ENCODE results near the gene CABCOCO1. TPM values are rescaled to one million over a fixed set of nuclear protein-coding genes. Genes with fewer than 3 reads are reported as not detected.

Gene CABCOCO1
- polyA plus RNA-seq, 1 donor (not counting 4 experiments of a cell fraction or from before 2014, with no cell fraction given) = 0.17 TPM

DNA sequence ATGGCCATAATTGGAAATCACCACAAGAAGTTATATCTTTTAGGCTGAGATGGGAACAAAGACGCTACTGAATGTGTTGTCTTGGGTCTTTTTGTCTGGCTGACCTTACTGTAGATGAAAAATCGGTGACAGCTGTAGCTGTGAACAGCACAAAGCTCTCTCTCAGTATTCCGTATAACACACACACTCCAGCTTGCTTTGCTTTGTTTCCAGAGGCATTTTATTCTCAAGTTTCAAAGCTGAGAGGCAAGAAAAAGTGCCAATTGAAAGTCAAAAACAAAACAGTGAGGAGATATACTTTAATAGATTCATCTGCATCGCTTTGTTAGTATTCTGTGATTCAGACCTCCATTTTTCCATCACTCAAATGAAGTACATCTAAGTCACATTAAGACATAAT lies 39.6 kb upstream of the CABCOCO1 start:
- TF ChIP-seq, protein P1, sequence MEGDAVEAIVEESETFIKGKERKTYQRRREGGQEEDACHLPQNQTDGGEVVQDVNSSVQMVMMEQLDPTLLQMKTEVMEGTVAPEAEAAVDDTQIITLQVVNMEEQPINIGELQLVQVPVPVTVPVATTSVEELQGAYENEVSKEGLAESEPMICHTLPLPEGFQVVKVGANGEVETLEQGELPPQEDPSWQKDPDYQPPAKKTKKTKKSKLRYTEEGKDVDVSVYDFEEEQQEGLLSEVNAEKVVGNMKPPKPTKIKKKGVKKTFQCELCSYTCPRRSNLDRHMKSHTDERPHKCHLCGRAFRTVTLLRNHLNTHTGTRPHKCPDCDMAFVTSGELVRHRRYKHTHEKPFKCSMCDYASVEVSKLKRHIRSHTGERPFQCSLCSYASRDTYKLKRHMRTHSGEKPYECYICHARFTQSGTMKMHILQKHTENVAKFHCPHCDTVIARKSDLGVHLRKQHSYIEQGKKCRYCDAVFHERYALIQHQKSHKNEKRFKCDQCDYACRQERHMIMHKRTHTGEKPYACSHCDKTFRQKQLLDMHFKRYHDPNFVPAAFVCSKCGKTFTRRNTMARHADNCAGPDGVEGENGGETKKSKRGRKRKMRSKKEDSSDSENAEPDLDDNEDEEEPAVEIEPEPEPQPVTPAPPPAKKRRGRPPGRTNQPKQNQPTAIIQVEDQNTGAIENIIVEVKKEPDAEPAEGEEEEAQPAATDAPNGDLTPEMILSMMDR (optimal IDR thresholded peaks at IDR 0.05 in 1 of 3, IDR thresholded peaks at IDR 0.05 in 1 of 3, conservative IDR thresholded peaks at IDR 0.05 in 1 of 3; ENCODE audit: extremely low read depth in 1 of 3, insufficient read depth in 2 of 3, low read length in 3 of 3) = no peak
- no peak for TF ChIP-seq EZH2 (IDR thresholded peaks at IDR 0.05; ENCODE audit: low read length)
- no peaks in the 10 kb centered on the region for H3K9me1 ChIP-seq (ENCODE audit: control insufficient read depth, extremely low read depth, insufficient read depth, low read length)
- no peaks in the 10 kb centered on the region for H3K9me3 ChIP-seq (ENCODE audit: control insufficient read depth, low read depth, low read length)
- H4K20me1 ChIP-seq (ENCODE audit: control insufficient read depth, extremely low read depth, insufficient read depth, low read length) = no peaks in the 10 kb centered on the region
- no peaks in the 10 kb centered on the region for H3K27me3 ChIP-seq (ENCODE audit: control insufficient read depth, extremely low read depth, insufficient read depth, low read length)
- dilution Hi-C loops (cut with MboI; ENCODE audit: extremely low pct_ligation_motif_present, low sequenced_read_pairs) = no loop called here
- no peak overlapping the region for H3K4me3 ChIP-seq (ENCODE audit: control insufficient read depth in 2 of 3, extremely low read depth in 1 of 3, insufficient read depth in 2 of 3, low read depth in 1 of 3, low read length in 3 of 3)
- peaks cover 4% of the 10 kb centered on the region for H3K4me1 ChIP-seq (ENCODE audit: control insufficient read depth, extremely low read depth, insufficient read depth, low read length)
- FAIRE-seq (no peak), DNase-seq (ENCODE audit: low read depth, low spot score) (no peak)
- H3K79me2 ChIP-seq (ENCODE audit: control insufficient read depth, insufficient read depth, low read length) = no peaks in the 10 kb centered on the region
- H3K9ac ChIP-seq (ENCODE audit: control insufficient read depth, extremely low read depth, insufficient read depth, low read length) = no peak overlapping the region
- H3K4me2 ChIP-seq (ENCODE audit: control insufficient read depth, extremely low read depth, insufficient read depth, low read depth, low read length) = no peak overlapping the region
- H3K36me3 ChIP-seq (ENCODE audit: control insufficient read depth in 2 of 2, extremely low read depth in 1 of 2, insufficient read depth in 2 of 2, low read length in 2 of 2) = no peaks in the 10 kb centered on the region
- H3K27ac ChIP-seq (ENCODE audit: control insufficient read depth, insufficient read depth, low read length) = no peak overlapping the region
- H2AFZ ChIP-seq (ENCODE audit: control insufficient read depth, low read length) = no peak overlapping the region

DNA sequence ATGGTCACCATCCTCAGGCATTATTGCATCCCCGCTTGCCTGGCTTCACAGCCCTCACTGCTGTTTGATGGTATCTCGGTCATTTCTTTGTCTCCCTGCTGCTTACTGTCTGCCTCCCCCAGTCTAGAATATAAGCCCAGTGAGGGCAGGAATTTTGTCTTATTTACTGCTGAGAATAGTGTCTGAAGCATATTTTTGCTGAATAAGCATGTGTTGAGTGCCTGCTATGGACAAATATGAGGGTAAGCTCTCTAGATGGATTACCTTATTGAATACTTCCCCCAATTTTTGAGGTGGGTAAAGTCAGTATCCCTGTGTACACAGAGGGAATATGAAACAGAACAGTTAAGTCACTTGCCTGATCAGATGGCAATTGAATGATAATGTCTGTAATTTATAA lies 36.5 kb upstream of the CABCOCO1 start:
- dilution Hi-C loops (cut with MboI; ENCODE audit: extremely low pct_ligation_motif_present, low sequenced_read_pairs) = no loop called here
- Histone ChIP-seq H3K79me2 (ENCODE audit: control insufficient read depth, insufficient read depth, low read length) (no peaks in the 10 kb centered on the region), H2AFZ (ENCODE audit: control insufficient read depth, low read length) (no peak overlapping the region), H3K4me1 (ENCODE audit: control insufficient read depth, extremely low read depth, insufficient read depth, low read length) (peaks cover 19% of the 10 kb centered on the region), H3K4me3 (ENCODE audit: control insufficient read depth in 2 of 3, extremely low read depth in 1 of 3, insufficient read depth in 2 of 3, low read depth in 1 of 3, low read length in 3 of 3) (no peak overlapping the region), H3K9ac (ENCODE audit: control insufficient read depth, extremely low read depth, insufficient read depth, low read length) (no peak overlapping the region), H3K27me3 (ENCODE audit: control insufficient read depth, extremely low read depth, insufficient read depth, low read length) (no peaks in the 10 kb centered on the region), H3K4me2 (ENCODE audit: control insufficient read depth, extremely low read depth, insufficient read depth, low read depth, low read length) (no peak overlapping the region), H3K36me3 (ENCODE audit: control insufficient read depth in 2 of 2, extremely low read depth in 1 of 2, insufficient read depth in 2 of 2, low read length in 2 of 2) (no peaks in the 10 kb centered on the region), H3K9me1 (ENCODE audit: control insufficient read depth, extremely low read depth, insufficient read depth, low read length) (no peaks in the 10 kb centered on the region), H3K9me3 (ENCODE audit: control insufficient read depth, low read depth, low read length) (no peaks in the 10 kb centered on the region), H3K27ac (ENCODE audit: control insufficient read depth, insufficient read depth, low read length) (no peak overlapping the region), H4K20me1 (ENCODE audit: control insufficient read depth, extremely low read depth, insufficient read depth, low read length) (no peaks in the 10 kb centered on the region)
- no peak for DNase-seq (ENCODE audit: low read depth, low spot score)
- no peak for TF ChIP-seq EZH2 (IDR thresholded peaks at IDR 0.05; ENCODE audit: low read length)
- TF ChIP-seq, protein P1 (optimal IDR thresholded peaks at IDR 0.05 in 1 of 3, IDR thresholded peaks at IDR 0.05 in 1 of 3, conservative IDR thresholded peaks at IDR 0.05 in 1 of 3; ENCODE audit: extremely low read depth in 1 of 3, insufficient read depth in 2 of 3, low read length in 3 of 3) = no peak
- no peak for FAIRE-seq
